GM21619 (cell line): Measurements from ENCODE around the gene SLC35E2B.

Experiments used
- ATAC-seq: cut with Tn5 transposase; IDR thresholded peaks from one replicate; pipeline ENCODE4 v1.9.1; 2021; ENCODE audit not compliant: unreplicated experiment

Gene SLC35E2B

DNA sequence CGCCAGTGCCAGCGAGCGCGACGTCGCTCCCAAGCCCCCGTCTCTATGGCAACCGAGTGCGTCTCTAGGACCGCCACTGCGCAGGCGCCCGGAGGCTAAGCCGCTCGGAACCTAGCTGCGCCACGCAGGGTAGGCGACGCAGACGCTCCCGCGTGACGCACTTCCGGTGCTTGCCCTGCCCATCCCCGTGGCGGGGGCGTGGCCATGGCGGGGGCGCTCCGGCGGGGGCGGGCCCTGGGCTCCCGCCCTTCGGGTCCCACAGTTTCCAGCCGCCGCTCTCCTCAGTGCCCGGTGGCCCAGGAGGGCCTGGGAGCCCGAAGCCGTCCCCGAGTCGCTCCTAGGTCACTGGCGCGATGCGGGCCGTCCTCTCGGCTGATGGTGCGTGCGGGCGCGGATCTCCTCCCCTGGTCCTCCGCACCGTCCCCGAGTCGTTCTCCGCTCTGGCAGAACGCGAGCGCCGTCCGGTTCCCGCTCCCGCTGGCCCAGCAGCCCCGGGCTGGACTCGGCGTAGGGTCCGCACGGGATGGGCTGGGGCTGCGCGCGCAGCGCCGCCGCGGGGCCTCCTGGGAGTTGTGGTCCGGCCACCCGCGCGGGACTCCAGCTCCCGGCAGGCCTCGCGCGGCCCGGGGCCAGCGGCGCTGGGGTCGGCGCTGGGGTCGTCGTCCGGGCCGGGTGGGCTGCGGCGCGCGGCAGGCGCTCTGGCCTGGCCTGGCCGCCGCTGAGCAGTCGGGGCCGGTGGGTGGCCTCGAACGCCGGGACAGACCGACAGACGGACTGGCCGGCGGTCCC is 77.1 kb downstream of the SLC35E2B start, which contains the start of gene MIB2:
Gene MIB2 (plus strand): TSS at position 245 of the 789 bp plus-strand sequence. CDS start 7,953 bp downstream, outside the sequence.
- ATAC-seq = peak; percentile 77

- ATAC-seq = no peak
These were observed 77.7 kb downstream of the SLC35E2B start for GRCh38 chr1:1614954-1615255.

DNA sequence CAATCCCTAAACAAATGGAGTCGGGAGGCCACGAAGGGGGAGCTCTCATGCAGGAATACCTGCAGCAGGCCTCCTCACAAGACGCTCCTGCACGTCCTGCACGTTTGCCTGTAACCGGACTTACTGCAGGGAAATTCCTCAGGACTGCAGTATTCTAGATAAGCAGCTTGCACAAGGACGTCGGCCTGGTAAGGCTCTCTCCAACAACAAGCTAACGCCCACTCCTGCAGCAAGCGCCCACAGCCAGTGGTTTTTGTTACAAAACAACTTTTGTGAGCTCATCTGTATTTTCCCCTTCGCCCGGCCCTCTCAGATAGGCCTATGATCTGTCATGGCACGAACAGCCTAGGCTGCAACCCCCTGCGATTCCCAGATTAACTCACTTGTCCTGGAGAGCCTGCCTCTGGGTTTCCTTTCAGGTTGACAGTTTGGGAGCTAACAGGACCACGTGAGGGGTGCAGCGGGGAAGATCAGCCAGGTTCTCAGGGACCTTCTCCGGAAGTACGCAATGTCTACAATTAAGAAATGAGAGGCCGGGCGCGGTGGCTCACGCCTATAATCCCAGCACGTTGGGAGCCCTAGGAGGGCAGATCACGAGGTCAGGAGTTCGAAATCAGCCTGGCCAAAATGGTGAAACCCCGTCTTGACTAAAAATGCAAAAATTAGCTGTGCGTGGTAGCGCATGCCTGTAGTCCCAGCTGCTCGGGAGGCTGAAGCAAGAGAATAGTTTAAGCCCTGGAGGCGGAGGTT is 78.2 kb downstream of the SLC35E2B start:
- ATAC-seq = no peak

DNA sequence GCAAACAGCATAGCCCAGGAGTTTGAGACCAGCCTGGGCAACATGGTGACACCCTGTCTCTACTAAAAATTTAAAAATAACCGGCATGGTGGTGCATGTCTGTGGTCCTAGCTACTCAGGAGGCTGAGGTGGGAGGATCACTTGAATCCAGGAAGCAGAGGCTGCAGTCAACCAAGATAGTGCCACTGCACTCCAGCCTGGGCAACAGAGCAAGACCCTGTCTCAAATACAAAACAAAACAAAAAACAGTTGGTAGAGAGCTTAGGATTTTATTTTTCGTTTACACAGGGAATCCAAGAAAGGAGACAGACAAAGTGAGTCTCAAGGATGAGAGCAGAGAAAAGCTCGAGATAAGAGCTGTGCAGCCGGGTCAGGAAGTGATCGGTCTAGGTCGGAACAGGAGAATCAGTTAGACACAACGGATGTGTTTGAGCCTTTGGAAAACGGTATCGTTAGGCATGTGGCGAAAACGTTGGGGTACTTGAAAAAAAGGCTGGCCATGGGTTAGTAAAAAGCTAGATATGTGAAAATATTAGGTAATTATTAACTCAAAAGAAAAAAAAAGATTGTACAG is 79.0 kb downstream of the SLC35E2B start:
- ATAC-seq = no peak

DNA sequence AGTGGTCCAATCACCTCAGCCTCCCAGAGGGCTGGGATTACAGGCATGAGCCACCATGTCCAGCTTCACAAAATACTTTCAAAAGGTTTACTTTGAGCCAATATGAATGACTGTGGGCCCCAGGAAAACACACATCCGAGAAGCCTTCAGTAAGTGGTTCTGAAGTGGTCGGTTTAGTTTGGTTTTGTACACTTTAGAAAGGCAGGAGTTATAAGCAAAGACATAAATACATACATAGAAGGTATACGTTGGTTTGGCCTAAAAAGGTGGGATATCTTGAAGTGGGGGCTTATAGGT is 80.5 kb downstream of the SLC35E2B start:
- no peak for ATAC-seq

GRCh38 chr1:1610796-1611195 is 81.8 kb downstream of the SLC35E2B start:
- ATAC-seq = no peak

DNA sequence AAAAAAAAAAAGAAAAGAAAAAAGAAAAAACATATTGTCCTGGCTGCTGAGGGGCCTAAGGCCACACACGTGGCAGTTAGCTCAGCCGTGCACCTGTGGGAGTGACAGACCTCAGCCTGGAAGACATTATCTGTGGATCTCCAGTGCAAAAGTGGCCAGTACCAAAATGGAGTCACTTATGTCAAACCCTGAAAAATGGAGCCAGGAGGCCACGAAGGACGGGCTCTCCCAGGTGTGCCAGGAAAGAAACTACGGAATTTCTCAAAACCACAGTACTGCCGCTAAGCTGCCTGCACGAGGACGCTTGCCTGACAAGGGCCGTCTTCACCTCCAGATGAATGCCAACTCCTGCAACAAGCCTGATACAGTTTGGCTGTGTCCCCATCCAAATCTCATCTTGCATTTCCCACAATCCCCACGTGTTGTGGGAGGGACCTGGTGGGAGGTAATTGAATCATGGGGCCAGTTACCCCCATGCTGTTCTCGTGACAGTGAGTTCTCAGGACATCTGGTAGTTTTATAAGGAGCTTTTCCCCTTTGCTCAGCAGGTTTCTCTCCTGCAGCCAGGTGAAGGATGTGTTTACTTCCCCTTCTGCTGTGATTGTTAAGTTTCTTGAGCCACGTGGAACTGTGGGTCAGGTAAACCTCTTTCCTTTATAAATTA is 82.6 kb downstream of the SLC35E2B start:
- no peak for ATAC-seq
